ENCODE data around the gene OPN4. TPM values are rescaled to one million over a fixed set of nuclear protein-coding genes. Genes with fewer than 3 reads are reported as not detected.
A peak's percentile ranks its signal among the peaks of the same experiment; 100 is the strongest.

OPN4 gene
- total RNA-seq, 2 donors from 2014 or later, result not detected

GRCh38 chr10:86657011-86657395 is 2.7 kb downstream of the OPN4 start:
- Histone ChIP-seq H3K9me3 (no peaks in the 10 kb centered on the region), H3K4me1 (no peaks in the 10 kb centered on the region), H3K36me3 (replicated peaks in 1 of 2; ENCODE audit: insufficient read depth in 1 of 2, low read depth in 2 of 2) (no peaks in the 10 kb centered on the region), H3K4me3 (no peak overlapping the region), H3K27me3 (no peaks in the 10 kb centered on the region), H3K27ac (no peak overlapping the region)
- DNase-seq (no peak), ATAC-seq (no peak)
- TF ChIP-seq POLR2A (IDR thresholded peaks at IDR 0.05), result no peak
- TF ChIP-seq, protein P1, sequence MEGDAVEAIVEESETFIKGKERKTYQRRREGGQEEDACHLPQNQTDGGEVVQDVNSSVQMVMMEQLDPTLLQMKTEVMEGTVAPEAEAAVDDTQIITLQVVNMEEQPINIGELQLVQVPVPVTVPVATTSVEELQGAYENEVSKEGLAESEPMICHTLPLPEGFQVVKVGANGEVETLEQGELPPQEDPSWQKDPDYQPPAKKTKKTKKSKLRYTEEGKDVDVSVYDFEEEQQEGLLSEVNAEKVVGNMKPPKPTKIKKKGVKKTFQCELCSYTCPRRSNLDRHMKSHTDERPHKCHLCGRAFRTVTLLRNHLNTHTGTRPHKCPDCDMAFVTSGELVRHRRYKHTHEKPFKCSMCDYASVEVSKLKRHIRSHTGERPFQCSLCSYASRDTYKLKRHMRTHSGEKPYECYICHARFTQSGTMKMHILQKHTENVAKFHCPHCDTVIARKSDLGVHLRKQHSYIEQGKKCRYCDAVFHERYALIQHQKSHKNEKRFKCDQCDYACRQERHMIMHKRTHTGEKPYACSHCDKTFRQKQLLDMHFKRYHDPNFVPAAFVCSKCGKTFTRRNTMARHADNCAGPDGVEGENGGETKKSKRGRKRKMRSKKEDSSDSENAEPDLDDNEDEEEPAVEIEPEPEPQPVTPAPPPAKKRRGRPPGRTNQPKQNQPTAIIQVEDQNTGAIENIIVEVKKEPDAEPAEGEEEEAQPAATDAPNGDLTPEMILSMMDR (IDR thresholded peaks at IDR 0.05), result no peak
- 93 to 94% methylated on average over 7 to 8 of the region's 8 CpGs for WGBS, 2 donors
- intact Hi-C loops (cut with DNase I), result no loop called here

DNA sequence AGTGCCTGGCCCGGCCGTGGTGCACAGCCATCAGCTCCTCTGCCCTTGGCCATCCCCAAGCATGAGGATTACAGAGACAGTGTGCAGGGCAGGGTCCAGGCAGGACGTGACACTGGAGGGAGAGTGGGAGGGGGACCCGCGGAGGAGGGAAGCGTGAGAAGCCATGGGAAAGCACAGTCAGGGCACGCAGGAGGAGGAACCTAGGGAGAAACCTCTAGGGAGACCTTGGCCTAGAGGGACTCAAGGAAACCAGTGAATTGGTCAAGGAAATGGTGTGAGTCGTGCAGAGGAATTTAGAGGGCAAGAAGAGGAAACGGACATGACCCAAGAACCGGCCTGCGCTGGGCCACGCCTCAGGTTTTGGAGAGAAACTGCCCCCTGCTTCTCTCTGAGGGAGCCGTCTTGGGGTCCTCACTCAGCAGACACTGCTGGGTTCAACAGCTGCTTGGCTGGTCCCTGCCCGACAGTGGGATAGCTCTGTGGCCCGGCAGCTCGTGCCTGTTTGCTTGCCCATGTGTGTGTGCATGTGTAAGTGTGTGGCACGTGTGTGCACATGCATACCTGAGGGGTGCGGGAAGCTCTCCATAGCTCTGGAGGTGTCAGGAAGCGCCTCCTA is 3.2 kb downstream of the OPN4 start:
- H3K4me1 ChIP-seq, result no peaks in the 10 kb centered on the region
- H3K36me3 ChIP-seq (replicated peaks in 1 of 2; ENCODE audit: insufficient read depth in 1 of 2, low read depth in 2 of 2), result no peaks in the 10 kb centered on the region
- 80 to 86% methylated on average over 17 to 19 of the region's 19 CpGs for WGBS, 2 donors
- no peaks in the 10 kb centered on the region for H3K9me3 ChIP-seq
- ATAC-seq, result no peak
- DNase-seq, result peak in 1 of 4 donors; percentile 3
- H3K27ac ChIP-seq, result no peak overlapping the region
- intact Hi-C loops (cut with DNase I), result no loop called here
- no peaks in the 10 kb centered on the region for H3K27me3 ChIP-seq
- no peak overlapping the region for H3K4me3 ChIP-seq
- TF ChIP-seq, protein P1 (IDR thresholded peaks at IDR 0.05), result no peak
- no peak for TF ChIP-seq POLR2A (IDR thresholded peaks at IDR 0.05)

DNA sequence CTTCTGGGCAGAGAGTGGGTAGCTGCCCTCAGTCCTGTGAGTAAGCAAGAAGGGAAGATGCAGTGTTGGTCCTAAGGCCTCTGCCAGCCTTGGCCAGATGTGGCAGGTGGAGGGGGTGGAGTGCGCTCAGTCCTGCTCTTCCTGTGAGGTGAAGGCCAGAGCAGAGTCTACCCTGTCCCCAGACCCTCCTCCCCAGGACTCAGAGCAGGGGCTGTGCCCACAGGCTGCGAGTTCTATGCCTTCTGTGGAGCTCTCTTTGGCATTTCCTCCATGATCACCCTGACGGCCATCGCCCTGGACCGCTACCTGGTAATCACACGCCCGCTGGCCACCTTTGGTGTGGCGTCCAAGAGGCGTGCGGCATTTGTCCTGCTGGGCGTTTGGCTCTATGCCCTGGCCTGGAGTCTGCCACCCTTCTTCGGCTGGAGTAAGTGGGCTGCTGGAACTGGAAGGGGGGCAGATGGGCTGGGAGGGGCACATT is 4.0 kb downstream of the OPN4 start:
- no peaks in the 10 kb centered on the region for H3K9me3 ChIP-seq
- no peaks in the 10 kb centered on the region for H3K27me3 ChIP-seq
- peak in 1 of 4 donors; percentile 11 for DNase-seq

GRCh38 chr10:86658751-86659150 is 4.4 kb downstream of the OPN4 start:
- Histone ChIP-seq H3K27ac (no peak overlapping the region), H3K27me3 (no peaks in the 10 kb centered on the region), H3K36me3 (replicated peaks in 1 of 2; ENCODE audit: insufficient read depth in 1 of 2, low read depth in 2 of 2) (no peaks in the 10 kb centered on the region), H3K9me3 (no peaks in the 10 kb centered on the region), H3K4me1 (no peaks in the 10 kb centered on the region), H3K4me3 (no peak overlapping the region)
- intact Hi-C loops (cut with DNase I), result no loop called here
- WGBS, 2 donors, result 43 to 85% methylated on average over 1 to 3 of the region's 3 CpGs
- DNase-seq (no peak), ATAC-seq (no peak)
- TF ChIP-seq, protein P1 (IDR thresholded peaks at IDR 0.05), result no peak
- no peak for TF ChIP-seq POLR2A (IDR thresholded peaks at IDR 0.05)

More for the DNA sequence above, 4.0 kb downstream of the OPN4 start:
- Histone ChIP-seq H3K27ac (no peak overlapping the region), H3K4me3 (no peak overlapping the region), H3K36me3 (replicated peaks in 1 of 2; ENCODE audit: insufficient read depth in 1 of 2, low read depth in 2 of 2) (no peaks in the 10 kb centered on the region), H3K4me1 (no peaks in the 10 kb centered on the region)
- no peak for ATAC-seq
- TF ChIP-seq, protein P1 (IDR thresholded peaks at IDR 0.05), result no peak
- TF ChIP-seq POLR2A (IDR thresholded peaks at IDR 0.05), result no peak
- intact Hi-C loops (cut with DNase I), result no loop called here
- 80 to 85% methylated on average over 1 to 11 of the region's 12 CpGs for WGBS, 2 donors

- peaks cover under 1% of the 10 kb centered on the region for H3K4me1 ChIP-seq
- intact Hi-C loops (cut with DNase I), result no loop called here
- no peak overlapping the region for H3K27ac ChIP-seq
- no peaks in the 10 kb centered on the region for H3K36me3 ChIP-seq (replicated peaks in 1 of 2; ENCODE audit: insufficient read depth in 1 of 2, low read depth in 2 of 2)
- TF ChIP-seq, protein P1 (IDR thresholded peaks at IDR 0.05), result no peak
- TF ChIP-seq POLR2A (IDR thresholded peaks at IDR 0.05), result no peak
- DNase-seq (peak in 2 of 4 donors; percentile 8 to 43), ATAC-seq (no peak)
- no peaks in the 10 kb centered on the region for H3K9me3 ChIP-seq
- no peak overlapping the region for H3K4me3 ChIP-seq
- no peaks in the 10 kb centered on the region for H3K27me3 ChIP-seq
- WGBS, 2 donors, result 73 to 79% methylated on average over 17 of the region's 19 CpGs
Measured at GRCh38 chr10:86659161-86659691, 4.9 kb downstream of the OPN4 start.

All from body of pancreas (tissue), 4 donors.